ENCODE results near the gene MIB2.

MIB2 gene

DNA sequence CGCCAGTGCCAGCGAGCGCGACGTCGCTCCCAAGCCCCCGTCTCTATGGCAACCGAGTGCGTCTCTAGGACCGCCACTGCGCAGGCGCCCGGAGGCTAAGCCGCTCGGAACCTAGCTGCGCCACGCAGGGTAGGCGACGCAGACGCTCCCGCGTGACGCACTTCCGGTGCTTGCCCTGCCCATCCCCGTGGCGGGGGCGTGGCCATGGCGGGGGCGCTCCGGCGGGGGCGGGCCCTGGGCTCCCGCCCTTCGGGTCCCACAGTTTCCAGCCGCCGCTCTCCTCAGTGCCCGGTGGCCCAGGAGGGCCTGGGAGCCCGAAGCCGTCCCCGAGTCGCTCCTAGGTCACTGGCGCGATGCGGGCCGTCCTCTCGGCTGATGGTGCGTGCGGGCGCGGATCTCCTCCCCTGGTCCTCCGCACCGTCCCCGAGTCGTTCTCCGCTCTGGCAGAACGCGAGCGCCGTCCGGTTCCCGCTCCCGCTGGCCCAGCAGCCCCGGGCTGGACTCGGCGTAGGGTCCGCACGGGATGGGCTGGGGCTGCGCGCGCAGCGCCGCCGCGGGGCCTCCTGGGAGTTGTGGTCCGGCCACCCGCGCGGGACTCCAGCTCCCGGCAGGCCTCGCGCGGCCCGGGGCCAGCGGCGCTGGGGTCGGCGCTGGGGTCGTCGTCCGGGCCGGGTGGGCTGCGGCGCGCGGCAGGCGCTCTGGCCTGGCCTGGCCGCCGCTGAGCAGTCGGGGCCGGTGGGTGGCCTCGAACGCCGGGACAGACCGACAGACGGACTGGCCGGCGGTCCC is at the start of gene MIB2:
TSS of gene MIB2 (plus strand) at position 245 of the 789 bp plus-strand sequence. CDS start 7,953 bp downstream, outside the sequence.
- TF ChIP-seq, protein P1, sequence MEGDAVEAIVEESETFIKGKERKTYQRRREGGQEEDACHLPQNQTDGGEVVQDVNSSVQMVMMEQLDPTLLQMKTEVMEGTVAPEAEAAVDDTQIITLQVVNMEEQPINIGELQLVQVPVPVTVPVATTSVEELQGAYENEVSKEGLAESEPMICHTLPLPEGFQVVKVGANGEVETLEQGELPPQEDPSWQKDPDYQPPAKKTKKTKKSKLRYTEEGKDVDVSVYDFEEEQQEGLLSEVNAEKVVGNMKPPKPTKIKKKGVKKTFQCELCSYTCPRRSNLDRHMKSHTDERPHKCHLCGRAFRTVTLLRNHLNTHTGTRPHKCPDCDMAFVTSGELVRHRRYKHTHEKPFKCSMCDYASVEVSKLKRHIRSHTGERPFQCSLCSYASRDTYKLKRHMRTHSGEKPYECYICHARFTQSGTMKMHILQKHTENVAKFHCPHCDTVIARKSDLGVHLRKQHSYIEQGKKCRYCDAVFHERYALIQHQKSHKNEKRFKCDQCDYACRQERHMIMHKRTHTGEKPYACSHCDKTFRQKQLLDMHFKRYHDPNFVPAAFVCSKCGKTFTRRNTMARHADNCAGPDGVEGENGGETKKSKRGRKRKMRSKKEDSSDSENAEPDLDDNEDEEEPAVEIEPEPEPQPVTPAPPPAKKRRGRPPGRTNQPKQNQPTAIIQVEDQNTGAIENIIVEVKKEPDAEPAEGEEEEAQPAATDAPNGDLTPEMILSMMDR (IDR thresholded peaks at IDR 0.05), result no peak

DNA sequence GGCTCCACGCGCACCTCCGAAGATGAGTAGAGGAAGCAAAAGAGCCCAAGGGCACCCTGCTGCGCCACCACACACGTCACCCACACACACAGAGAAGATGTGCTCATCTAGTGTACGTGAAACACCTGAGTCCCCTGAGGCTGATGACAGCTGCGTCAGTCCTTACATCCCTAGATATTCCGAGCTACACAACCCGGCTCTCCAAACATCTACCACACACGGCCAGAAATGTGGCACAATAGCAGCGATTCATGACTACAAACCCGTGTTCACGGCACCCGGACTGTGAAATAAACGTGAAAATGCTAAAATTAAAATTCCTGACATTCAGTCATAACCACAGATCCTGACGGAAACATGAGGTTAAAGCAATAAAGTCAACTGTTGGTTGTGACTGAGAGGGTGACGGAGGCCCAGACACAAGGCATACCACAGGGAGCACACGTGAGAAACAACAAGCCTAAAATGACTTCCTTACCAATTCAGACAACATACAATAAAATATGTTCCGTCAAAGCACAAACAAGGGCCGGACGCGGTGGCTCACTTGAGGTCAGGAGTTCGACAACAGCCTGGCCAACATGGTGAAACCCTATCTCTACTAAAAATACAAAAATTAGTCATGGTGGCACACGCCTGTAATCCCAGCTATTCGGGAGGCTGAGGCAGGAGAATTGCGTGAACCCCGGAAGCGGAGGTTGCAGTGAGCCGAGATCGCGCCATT is 48.0 kb upstream of the MIB2 start:
- TF ChIP-seq, protein P1 (IDR thresholded peaks at IDR 0.05), result no peak

DNA sequence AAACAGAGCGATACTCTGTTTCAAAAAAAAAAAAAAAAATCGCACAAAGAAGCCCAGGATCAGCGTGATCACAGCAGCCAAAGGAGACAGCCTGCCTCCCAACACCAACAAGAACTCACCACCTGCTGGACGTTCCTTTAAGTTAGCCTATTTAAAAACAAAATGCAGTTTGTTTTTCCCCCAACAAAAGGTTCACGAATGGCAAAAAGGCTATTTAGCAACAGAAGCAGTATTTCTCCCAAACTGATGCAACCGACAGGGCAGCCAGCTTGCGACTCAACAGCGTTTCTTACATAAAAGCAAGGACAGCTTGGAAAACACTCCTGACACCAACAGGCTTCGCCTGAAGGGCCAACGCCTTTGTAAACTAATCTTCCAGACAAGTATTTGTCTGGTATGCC is 47.4 kb upstream of the MIB2 start:
- TF ChIP-seq, protein P1 (IDR thresholded peaks at IDR 0.05), result no peak

DNA sequence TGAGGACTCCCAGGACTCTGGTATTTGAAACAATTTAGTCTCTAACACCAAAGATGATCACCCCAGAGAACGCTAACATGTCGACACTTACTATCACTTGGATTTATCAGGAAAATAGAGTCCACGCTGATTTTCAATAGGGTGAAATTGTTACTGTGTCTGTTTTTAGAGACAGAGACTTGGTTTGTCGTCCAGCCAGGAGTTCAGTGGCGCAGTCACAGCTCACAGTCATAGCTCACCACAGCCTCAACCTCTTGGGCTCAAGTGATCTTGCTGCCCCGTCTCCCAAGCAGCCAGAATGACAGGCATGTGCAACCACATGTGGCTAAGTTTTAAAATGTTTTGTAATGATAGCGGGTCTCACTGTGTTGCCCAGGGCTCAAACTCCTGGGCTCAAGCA is 46.0 kb upstream of the MIB2 start:
- TF ChIP-seq, protein P1 (IDR thresholded peaks at IDR 0.05), result no peak

DNA sequence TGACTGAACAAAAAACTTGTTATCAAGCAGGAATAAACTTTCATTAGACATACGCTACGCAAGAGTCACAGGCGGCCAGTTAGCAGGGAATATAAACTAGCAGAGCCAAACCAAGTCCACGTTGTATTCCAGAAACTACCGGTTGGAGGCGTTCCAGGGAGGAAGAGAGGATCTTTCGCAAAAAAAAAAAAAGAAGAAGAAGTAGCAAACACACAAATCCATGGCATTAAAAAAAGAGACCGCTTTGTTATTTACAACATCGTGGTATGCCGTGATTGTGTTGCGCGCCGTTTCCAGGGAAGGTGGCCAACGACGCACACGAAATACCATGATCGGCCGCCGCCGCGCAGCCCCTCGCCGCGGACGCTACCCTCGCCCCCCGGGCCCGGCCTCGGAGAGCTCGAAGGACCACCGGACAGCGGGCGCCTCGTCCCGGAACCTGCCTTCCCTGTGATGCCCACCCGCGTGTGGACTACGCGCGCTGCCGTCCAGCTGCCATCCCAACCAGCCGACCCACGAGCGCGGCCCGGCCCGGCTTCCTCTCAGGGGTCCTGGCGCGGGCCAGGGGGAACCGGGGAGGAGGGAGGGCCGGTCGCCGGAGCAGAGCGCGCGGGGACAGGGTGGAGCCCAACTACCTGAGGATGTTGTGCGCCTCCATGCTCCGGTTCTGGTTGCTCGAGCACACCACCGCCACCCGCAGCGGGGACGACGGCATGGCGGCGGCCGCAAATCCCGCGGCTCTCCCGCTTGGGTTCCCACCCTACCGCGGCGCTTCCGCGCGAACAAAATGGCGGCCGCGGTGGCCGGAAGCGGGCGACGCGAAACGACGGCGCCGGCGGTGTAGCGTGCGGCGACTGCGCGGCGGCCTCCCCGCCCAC is 41.2 kb upstream of the MIB2 start:
- TF ChIP-seq, protein P1 (IDR thresholded peaks at IDR 0.05), result no peak

DNA sequence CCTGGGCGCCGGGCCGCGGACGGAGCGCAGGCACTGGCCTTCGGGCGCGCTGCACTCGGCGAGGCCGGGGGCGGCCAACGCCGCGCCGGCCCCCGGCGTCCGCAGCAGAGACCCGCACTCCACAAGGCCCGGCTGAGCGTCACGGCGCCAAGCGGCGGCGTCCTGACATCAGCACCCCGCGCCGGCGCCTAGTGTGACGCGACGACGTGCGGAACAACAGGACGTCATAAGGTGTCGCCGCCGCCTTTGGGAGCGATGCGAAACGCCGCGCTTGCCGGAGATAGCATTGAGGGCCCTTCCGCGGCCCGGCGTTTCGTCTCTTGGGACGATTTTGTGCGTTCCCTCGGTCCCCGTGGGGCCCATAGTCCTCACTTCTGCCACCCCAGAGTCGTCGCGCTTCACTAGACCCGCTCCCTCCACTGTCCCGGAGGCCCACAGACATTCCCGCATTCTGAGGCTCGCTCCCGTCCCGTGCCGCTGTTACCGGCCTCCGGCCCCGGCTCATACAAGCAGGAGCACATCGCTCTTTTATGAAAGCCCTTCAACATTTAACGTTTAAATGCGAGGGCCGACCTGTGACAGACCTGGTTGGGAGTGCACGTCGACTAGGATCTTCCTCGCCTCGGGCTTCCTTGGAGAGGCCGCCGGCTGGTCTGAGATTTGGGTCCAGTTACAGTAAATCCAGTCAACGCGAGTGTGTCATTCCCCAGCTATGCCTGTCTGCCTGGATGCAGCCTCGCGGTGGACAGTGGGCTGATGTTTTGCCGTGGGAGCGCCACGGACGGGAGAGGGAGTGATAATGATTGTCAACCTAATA is 40.4 kb upstream of the MIB2 start, which contains the start of gene SSU72:
TSS of gene SSU72 (minus strand) at position 143 of the 817 bp plus-strand sequence. CDS start 306 bp downstream, outside the sequence.
- TF ChIP-seq, protein P1 (IDR thresholded peaks at IDR 0.05), result no peak

All from LNCAP (cell line).